Endothelial cell (in vitro differentiated cells): ENCODE data around the gene TMED6. TPM values are rescaled to one million over a fixed set of nuclear protein-coding genes. Genes with fewer than 3 reads are reported as not detected.
A peak's percentile ranks its signal among the peaks of the same experiment; 100 is the strongest.
"Not testable (repeated sequence)": the region's sequence is repeated elsewhere in the genome, so short reads cannot be mapped to it uniquely, and the experiment has no call there.

Experiments used
- DNase-seq: peaks from one replicate; pipeline ENCODE4 v3.0.0; 2021; ENCODE audit warnings: low spot score
- H3K27ac Mint-ChIP-seq: one replicate; pipeline ENCODE4 v1.8.0; 2021; ENCODE audit warnings: mixed read lengths, inconsistent platforms; ENCODE audit not compliant: unreplicated experiment
- H3K27me3 Mint-ChIP-seq: one replicate; pipeline ENCODE4 v1.8.0; 2021; ENCODE audit warnings: mild to moderate bottlenecking, moderate library complexity, mixed read lengths, inconsistent platforms; ENCODE audit not compliant: unreplicated experiment
- H3K36me3 Mint-ChIP-seq: one replicate; pipeline ENCODE4 v1.8.0; 2021; ENCODE audit warnings: mild to moderate bottlenecking, low read depth, mixed read lengths, inconsistent platforms; ENCODE audit not compliant: unreplicated experiment
- H3K4me1 Mint-ChIP-seq: one replicate; pipeline ENCODE4 v1.8.0; 2021; ENCODE audit warnings: mild to moderate bottlenecking, mixed read lengths, inconsistent platforms; ENCODE audit not compliant: unreplicated experiment
- H3K4me3 Mint-ChIP-seq: one replicate; pipeline ENCODE4 v1.8.0; 2021; ENCODE audit warnings: mild to moderate bottlenecking, mixed read lengths, inconsistent platforms; ENCODE audit not compliant: unreplicated experiment
- H3K9me3 Mint-ChIP-seq: one replicate; pipeline ENCODE4 v1.8.0; 2021; ENCODE audit warnings: mixed read lengths, inconsistent platforms; ENCODE audit not compliant: unreplicated experiment
- total RNA-seq: library from RNA; stranded (reverse); fragmentation: NEBNext Ultra II Directional; extraction: Animal tissue kit (Norgen Biotek cat#: 25700); gene quantifications from one replicate; pipeline ENCODE4 v1.2.1, GENCODE V29; 2021; ENCODE audit not compliant: unreplicated experiment
- TF ChIP-seq, protein P1 (sequence below): fragments of 200-600 bp; sonication (generic); IDR thresholded peaks from one replicate; pipeline ENCODE4 v1.5.0; 2021; ENCODE audit warnings: antibody characterized with exemption; ENCODE audit not compliant: unreplicated experiment

TMED6 gene
- total RNA-seq, 1 donor from 2014 or later, result 1.2 TPM

DNA sequence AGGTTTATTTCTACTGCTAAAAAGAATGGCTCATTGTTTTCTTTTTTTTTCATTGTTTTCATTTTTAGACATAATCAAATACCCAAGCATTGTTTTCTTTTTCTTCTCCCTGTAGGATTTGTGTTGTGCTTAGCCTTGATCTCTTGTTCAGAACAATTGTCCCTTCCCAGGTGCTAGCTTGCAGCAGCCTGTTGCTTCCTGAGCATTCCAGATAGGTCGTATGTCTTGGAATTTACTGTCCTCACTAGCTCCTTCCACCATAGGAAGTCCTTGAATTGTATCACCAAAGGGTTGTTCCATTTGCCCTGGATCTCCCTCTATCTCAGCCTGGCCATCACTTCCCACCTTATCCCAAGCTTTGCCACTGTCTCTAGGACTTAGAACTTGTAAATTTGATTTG is 50.4 kb downstream of the TMED6 start:
- Mint-ChIP-seq H3K36me3 (peaks cover 12% of the 10 kb centered on the region), H3K9me3 (no peaks in the 10 kb centered on the region), H3K4me1 (peaks cover 34% of the 10 kb centered on the region), H3K27ac (peak overlapping the region; percentile 93), H3K27me3 (peaks cover 2% of the 10 kb centered on the region), H3K4me3 (no peak overlapping the region)
- TF ChIP-seq, protein P1, sequence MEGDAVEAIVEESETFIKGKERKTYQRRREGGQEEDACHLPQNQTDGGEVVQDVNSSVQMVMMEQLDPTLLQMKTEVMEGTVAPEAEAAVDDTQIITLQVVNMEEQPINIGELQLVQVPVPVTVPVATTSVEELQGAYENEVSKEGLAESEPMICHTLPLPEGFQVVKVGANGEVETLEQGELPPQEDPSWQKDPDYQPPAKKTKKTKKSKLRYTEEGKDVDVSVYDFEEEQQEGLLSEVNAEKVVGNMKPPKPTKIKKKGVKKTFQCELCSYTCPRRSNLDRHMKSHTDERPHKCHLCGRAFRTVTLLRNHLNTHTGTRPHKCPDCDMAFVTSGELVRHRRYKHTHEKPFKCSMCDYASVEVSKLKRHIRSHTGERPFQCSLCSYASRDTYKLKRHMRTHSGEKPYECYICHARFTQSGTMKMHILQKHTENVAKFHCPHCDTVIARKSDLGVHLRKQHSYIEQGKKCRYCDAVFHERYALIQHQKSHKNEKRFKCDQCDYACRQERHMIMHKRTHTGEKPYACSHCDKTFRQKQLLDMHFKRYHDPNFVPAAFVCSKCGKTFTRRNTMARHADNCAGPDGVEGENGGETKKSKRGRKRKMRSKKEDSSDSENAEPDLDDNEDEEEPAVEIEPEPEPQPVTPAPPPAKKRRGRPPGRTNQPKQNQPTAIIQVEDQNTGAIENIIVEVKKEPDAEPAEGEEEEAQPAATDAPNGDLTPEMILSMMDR, result no peak
- DNase-seq, result no peak

DNA sequence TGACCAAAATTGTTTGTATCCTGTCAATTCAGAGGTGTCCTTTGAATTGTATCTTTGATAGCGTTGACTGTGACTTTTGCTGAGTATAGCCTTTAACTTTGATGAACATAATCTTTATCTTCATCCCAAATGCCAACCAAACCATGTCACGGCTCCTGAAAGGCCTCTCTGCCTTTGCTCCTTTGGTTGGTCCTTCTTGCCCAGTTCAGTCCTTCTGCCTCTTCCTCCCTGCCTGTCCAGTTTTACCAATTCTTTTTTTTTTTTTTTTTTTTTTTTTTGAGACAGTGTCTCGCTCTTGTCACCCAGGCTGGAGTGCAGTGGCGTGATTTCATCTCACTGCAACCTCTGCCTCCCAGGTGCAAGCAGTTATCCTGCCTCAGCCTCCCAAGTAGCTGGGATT is 53.3 kb downstream of the TMED6 start:
- H3K4me3 Mint-ChIP-seq, result no peak overlapping the region
- peaks cover 24% of the 10 kb centered on the region for H3K4me1 Mint-ChIP-seq
- no peaks in the 10 kb centered on the region for H3K9me3 Mint-ChIP-seq
- no peak overlapping the region for H3K27ac Mint-ChIP-seq
- H3K36me3 Mint-ChIP-seq, result peaks cover 12% of the 10 kb centered on the region
- peaks cover 2% of the 10 kb centered on the region for H3K27me3 Mint-ChIP-seq
- TF ChIP-seq, protein P1, result no peak
- DNase-seq, result no peak

DNA sequence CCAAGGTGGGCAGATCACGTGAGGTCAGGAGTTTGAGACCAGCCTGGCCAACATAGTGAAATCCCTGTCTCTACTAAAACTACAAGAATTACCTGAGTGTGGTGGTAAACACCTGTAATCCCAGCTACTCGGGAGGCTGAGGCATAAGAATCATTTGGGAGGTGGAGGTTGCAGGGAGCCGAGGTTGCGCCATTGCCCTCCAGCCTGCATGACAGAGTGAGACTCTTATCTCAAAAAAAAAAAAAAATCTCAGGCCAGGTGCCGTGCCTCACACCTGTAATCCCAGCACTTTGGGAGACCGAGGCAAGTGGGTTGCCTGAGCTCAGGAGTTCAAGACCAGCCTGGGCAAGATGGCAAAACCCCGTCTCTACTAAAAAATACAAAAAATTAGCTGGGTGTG is 54.8 kb downstream of the TMED6 start:
- not testable (repeated sequence) for DNase-seq, H3K27me3 Mint-ChIP-seq, H3K4me3 Mint-ChIP-seq, H3K36me3 Mint-ChIP-seq, H3K27ac Mint-ChIP-seq, H3K9me3 Mint-ChIP-seq
- H3K4me1 Mint-ChIP-seq, result peaks cover 15% of the 10 kb centered on the region

DNA sequence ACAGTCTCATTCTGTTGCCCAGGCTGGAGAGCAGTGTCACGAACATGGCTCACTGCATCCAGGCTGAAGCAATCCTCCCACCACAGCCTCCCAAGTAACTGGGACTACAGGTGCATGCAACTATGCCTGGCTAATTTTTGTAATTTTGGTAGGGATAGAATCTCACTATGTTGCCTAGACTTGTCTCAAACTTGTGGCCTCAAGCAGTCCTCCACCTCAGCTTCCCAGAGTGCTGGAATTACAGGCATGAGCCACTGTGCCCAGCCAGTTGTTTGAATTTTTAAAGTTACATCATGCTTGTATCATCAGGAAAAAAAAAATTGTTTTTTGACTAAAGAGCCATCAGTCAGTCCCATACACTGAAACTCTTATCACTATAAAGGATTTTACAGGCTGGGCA is 57.5 kb downstream of the TMED6 start:
- peaks cover 6% of the 10 kb centered on the region for H3K36me3 Mint-ChIP-seq
- H3K27ac Mint-ChIP-seq, result no peak overlapping the region
- H3K27me3 Mint-ChIP-seq, result no peaks in the 10 kb centered on the region
- DNase-seq, result no peak
- peaks cover 3% of the 10 kb centered on the region for H3K4me1 Mint-ChIP-seq
- no peak overlapping the region for H3K4me3 Mint-ChIP-seq
- no peaks in the 10 kb centered on the region for H3K9me3 Mint-ChIP-seq
- TF ChIP-seq, protein P1, result no peak

DNA sequence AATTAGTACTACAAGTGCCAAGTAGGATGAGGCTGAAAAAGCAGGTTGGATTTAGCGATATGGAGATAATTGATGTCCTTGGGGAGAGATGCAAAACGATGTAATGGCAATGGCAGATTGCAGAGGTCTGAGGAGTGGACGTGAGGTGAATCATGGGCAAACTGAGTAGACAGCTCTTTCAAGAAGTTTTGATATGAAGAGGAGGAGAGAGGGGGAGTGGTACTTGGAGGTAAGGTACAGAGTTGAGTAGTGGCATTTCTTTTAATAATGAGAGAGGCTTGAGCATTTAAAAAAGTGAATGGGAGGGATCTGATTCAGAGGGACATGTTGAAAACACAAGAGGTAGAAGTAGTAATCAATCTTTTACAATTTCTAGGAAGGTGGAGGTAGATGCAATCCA is 58.2 kb downstream of the TMED6 start:
- Mint-ChIP-seq H3K9me3 (no peaks in the 10 kb centered on the region), H3K4me3 (no peak overlapping the region), H3K4me1 (no peaks in the 10 kb centered on the region), H3K36me3 (peaks cover 3% of the 10 kb centered on the region), H3K27me3 (no peaks in the 10 kb centered on the region), H3K27ac (no peak overlapping the region)
- no peak for DNase-seq
- TF ChIP-seq, protein P1, result no peak

Other genes with a start within 250 kb of the TMED6 start
- 2.7 TPM for gene HAS3, start 246.1 kb downstream of the TMED6 start, total RNA-seq
- gene CHTF8, start 219.2 kb downstream of the TMED6 start, total RNA-seq, result 169 TPM
- gene UTP4, start 219.1 kb downstream of the TMED6 start, total RNA-seq, result 39.3 TPM
- 16.8 TPM for gene SNTB2, start 164.6 kb downstream of the TMED6 start, total RNA-seq
- 36.3 TPM for gene VPS4A, start 40.4 kb downstream of the TMED6 start, total RNA-seq
- gene PDF, start 21.2 kb downstream of the TMED6 start, total RNA-seq, result 11.4 TPM
- 33.1 TPM for gene COG8, start 12.2 kb downstream of the TMED6 start, total RNA-seq
- 34.4 TPM for gene NIP7, start 12.0 kb downstream of the TMED6 start, total RNA-seq
- gene TERF2, start 34.2 kb upstream of the TMED6 start, total RNA-seq, result 39.4 TPM
- 120 TPM for gene CYB5B, start 72.8 kb upstream of the TMED6 start, total RNA-seq
- 48.8 TPM for gene NFAT5, start 214.2 kb upstream of the TMED6 start, total RNA-seq